KMS-11 (cell line): ENCODE measurements around the gene NRBP1.

Experiments used
- H2AFZ ChIP-seq: fragments of 200-600 bp; sonication (generic); 2 replicates; pipeline ENCODE4 v1.6.1; 2016; ENCODE audit warnings: antibody characterized with exemption, mixed run types, low read depth
- H3K27ac ChIP-seq: fragments of 200-600 bp; sonication (generic); 2 replicates; pipeline ENCODE4 v1.6.1; 2016; ENCODE audit warnings: mild to moderate bottlenecking, mixed run types
- H3K27me3 ChIP-seq: fragments of 200-600 bp; sonication (generic); 2 replicates; pipeline ENCODE4 v1.6.1; 2017; ENCODE audit warnings: mild to moderate bottlenecking, low read depth, mixed run types, moderate library complexity; ENCODE audit not compliant: insufficient read depth
- H3K36me3 ChIP-seq: fragments of 200-600 bp; sonication (generic); 2 replicates; pipeline ENCODE4 v1.6.1; 2017; ENCODE audit warnings: mild to moderate bottlenecking, mixed run types; ENCODE audit not compliant: insufficient read depth
- H3K4me1 ChIP-seq: fragments of 200-600 bp; sonication (generic); 2 replicates; pipeline ENCODE4 v1.6.1; 2016; ENCODE audit warnings: mild to moderate bottlenecking, low read depth, mixed run types; ENCODE audit not compliant: poor library complexity, severe bottlenecking
- H3K4me2 ChIP-seq: fragments of 200-600 bp; sonication (generic); 2 replicates; pipeline ENCODE4 v1.7.0; 2016; ENCODE audit warnings: mild to moderate bottlenecking, mixed run types
- H3K4me3 ChIP-seq: fragments of 200-600 bp; sonication (generic); IDR thresholded peaks from 2 replicates; pipeline ENCODE4 v1.6.1; 2017; ENCODE audit warnings: low read depth, low read length, mixed read lengths; ENCODE audit not compliant: insufficient read depth
- H3K79me2 ChIP-seq: fragments of 200-600 bp; sonication (generic); 2 replicates; pipeline ENCODE4 v1.6.1; 2016; ENCODE audit warnings: low read depth, mixed run types; ENCODE audit not compliant: insufficient read depth
- H3K9ac ChIP-seq: fragments of 200-600 bp; sonication (generic); 2 replicates; pipeline ENCODE4 v1.6.1; 2016; ENCODE audit warnings: mild to moderate bottlenecking, mixed run types
- H4K20me1 ChIP-seq: fragments of 200-600 bp; sonication (generic); 2 replicates; pipeline ENCODE4 v1.6.1; 2016; ENCODE audit warnings: mild to moderate bottlenecking, mixed run types; ENCODE audit not compliant: insufficient read depth
- TF ChIP-seq, protein P1 (sequence below): fragments of 200-600 bp; sonication (generic); conservative IDR thresholded peaks from 2 replicates; pipeline ENCODE4 v1.6.1; 2017; ENCODE audit warnings: low read depth, mild to moderate bottlenecking, antibody characterized with exemption, low read length, moderate library complexity, mixed read lengths

Gene NRBP1

DNA sequence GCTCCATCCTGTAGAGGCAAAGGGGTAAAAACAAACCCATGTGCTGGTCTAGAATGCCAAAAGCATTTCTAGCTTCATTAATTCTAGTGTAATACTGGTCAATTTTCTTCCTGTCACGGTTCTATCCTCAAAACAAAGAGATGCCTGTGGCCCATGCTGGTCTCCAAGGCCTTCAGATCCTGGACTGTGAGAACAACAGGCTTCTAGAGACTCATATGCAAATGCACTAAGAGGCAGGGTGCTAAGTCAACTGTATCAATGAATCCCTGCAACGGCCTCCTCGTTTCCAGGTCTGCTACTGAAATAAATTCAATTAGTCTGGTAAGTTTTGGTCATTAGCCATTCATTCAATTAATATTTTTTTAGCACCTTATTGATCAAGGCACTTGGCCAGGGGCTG lies 57.1 kb downstream of the NRBP1 start:
- no peak overlapping the region for H3K27ac ChIP-seq
- H3K9ac ChIP-seq = no peak overlapping the region

DNA sequence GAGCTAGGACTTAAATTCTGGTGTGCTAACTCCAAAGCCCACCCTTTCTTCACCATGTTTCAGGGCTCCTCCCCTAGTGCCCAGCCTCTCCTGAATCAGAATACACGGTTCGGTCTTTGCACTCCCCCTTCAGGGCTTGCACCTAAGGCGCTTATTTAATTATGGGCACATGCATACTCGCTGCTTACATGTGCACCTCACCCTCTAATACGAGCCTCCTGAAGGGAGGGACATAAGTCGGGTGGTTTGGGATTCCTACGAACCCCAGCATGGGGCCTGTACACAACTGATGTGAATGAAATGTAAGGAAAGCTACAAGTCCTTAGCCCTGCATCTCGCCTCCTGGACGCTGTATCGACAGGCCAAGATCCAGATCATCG lies 60.7 kb downstream of the NRBP1 start:
- H3K79me2 ChIP-seq = no peaks in the 10 kb centered on the region
- peak overlapping the region; percentile 92 for H3K4me3 ChIP-seq
- H2AFZ ChIP-seq = peak overlapping the region; percentile 72
- H3K9ac ChIP-seq = peak overlapping the region; percentile 36; the same call in 1 of the 2 replicates
- TF ChIP-seq, protein P1, sequence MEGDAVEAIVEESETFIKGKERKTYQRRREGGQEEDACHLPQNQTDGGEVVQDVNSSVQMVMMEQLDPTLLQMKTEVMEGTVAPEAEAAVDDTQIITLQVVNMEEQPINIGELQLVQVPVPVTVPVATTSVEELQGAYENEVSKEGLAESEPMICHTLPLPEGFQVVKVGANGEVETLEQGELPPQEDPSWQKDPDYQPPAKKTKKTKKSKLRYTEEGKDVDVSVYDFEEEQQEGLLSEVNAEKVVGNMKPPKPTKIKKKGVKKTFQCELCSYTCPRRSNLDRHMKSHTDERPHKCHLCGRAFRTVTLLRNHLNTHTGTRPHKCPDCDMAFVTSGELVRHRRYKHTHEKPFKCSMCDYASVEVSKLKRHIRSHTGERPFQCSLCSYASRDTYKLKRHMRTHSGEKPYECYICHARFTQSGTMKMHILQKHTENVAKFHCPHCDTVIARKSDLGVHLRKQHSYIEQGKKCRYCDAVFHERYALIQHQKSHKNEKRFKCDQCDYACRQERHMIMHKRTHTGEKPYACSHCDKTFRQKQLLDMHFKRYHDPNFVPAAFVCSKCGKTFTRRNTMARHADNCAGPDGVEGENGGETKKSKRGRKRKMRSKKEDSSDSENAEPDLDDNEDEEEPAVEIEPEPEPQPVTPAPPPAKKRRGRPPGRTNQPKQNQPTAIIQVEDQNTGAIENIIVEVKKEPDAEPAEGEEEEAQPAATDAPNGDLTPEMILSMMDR = no peak; the same call in 1 of the 2 replicates
- peak overlapping the region; percentile 46 for H3K27ac ChIP-seq
- H3K4me1 ChIP-seq = peaks cover 10% of the 10 kb centered on the region
- peak overlapping the region; percentile 81 for H3K4me2 ChIP-seq
- H3K27me3 ChIP-seq = no peaks in the 10 kb centered on the region
- no peaks in the 10 kb centered on the region for H4K20me1 ChIP-seq
- H3K36me3 ChIP-seq = no peaks in the 10 kb centered on the region

More for the DNA sequence above, 57.1 kb downstream of the NRBP1 start:
- no peaks in the 10 kb centered on the region for H3K27me3 ChIP-seq
- H2AFZ ChIP-seq = no peak overlapping the region
- H4K20me1 ChIP-seq = no peaks in the 10 kb centered on the region
- no peak overlapping the region for H3K4me2 ChIP-seq
- H3K36me3 ChIP-seq = no peaks in the 10 kb centered on the region
- no peaks in the 10 kb centered on the region for H3K79me2 ChIP-seq
- peaks cover 10% of the 10 kb centered on the region for H3K4me1 ChIP-seq
- no peak overlapping the region for H3K4me3 ChIP-seq
- TF ChIP-seq, protein P1 = no peak

DNA sequence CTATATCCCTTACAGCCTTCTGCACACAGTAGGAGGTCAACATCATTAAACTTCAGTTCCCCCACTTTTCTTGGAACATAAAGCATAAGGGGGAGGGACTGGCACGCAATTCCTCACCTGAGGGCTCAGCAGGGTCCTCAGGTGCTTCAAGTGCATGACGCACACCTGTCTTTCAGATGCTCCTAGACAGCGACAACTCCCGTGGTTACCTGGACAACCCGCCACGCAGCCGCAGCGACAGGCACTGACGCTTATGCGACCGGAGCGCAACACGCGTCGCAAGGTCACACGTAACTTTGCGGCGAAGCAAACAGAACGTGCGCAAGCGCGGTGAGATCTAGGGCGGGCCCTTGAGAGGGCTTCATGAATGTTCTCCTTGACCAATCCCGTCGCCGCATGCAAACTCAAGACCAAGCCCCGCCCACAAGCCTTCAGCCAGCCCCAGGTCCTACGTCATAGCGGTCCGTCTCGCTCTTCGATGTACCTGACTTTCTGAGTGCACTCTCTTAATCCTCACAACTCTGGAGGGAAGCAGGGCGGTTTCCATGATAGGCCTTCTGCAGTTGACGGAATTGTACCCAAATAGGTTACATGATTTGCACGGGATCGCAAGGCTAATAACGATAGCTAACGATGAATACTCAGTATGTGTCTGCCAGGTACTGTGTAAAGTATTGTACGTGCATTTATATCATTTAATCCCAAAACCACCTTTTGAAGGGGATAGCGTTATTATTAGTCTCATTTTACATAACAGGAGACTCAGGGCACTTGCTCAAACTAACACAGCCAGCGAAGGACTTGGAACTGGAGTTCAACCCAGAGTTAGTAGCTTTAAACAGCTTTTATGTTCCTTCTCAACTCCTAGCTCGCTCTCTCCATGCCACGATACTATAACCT lies 61.3 kb downstream of the NRBP1 start, which contains the start of gene IFT172:
Gene IFT172, minus strand, starts transcription at position 246 of the 900 bp plus-strand sequence. Its CDS starts 90 bp downstream, at position 156.
- H3K27me3 ChIP-seq = no peaks in the 10 kb centered on the region
- peak within 1 kb of the TSS; percentile 81 for H3K4me2 ChIP-seq
- peak within 1 kb of the TSS; percentile 36; the same call in 1 of the 2 replicates for H3K9ac ChIP-seq
- H2AFZ ChIP-seq = peak within 1 kb of the TSS; percentile 72
- TF ChIP-seq, protein P1 = no peak
- H3K4me3 ChIP-seq = peak within 1 kb of the TSS; percentile 92
- no peaks in the 10 kb centered on the region for H3K36me3 ChIP-seq
- peaks cover 10% of the 10 kb centered on the region for H3K4me1 ChIP-seq
- no peaks in the 10 kb centered on the region for H3K79me2 ChIP-seq
- peak within 1 kb of the TSS; percentile 46 for H3K27ac ChIP-seq
- H4K20me1 ChIP-seq = no peaks in the 10 kb centered on the region
